ENCODE measurements around the gene AGPAT3. TPM values are rescaled to one million over a fixed set of nuclear protein-coding genes. Genes with fewer than 3 reads are reported as not detected.

Gene AGPAT3
- total RNA-seq, 1 experiment from 2014 or later = 14.7 TPM

DNA sequence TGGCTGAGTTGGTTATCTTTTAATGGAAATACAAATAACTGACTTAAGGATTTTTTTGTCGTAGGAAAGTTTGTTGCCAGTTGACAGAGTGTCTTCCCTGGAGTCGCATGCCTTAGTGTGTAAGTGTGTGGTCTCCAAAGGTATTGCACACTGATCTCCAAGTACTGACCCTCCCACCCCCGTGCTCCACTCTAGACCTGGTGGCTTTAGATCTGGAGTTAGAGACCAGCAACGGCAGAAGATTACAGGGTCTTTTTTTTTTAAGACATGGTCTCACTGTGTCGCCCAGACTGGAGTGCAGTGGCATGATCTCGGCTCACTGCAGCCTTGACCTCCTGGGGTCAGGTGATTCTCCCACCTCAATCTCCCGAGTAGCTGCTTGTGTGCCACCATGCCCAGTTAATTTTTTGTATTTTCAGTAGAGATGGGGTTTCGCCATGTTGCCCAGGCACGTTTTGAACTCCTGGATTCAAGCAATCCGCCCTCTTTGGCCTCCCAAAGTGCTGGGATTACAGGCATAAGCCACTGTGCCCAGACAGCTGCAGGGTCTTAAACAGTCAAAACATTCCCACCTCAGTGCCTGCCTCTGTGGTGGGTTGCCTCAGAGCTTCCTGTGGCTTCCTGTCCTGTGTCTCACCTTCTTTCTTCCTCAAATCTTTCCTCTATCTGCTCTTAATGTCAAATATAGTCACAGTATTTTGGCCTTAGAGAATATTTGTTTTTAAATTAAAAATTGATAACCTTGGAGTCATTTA, 154.0 kb downstream of the AGPAT3 start:
- DNase-seq (ENCODE audit: low spot score) = no peak
- in situ Hi-C loops (cut with HindIII; ENCODE audit: low sequenced_read_pairs) = no loop called here

DNA sequence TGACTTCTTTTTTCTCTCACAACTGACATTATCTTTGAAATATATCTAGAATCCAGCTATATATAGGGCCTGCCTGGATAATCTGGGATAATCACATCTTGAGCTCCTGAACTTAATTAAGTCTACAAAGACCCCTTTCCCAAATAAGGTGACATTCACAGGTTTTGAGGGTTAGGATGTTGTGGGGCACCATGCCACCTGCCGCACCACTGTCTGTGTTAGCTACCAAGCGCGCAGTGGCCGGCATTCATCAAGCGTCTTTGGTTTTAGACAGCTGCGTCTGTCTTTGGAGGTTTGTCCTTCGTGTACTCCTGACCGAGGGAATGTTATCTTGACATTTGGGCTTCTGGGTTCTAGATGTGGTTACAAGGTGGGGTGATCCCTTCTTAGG, 154.5 kb downstream of the AGPAT3 start:
- in situ Hi-C loops (cut with HindIII; ENCODE audit: low sequenced_read_pairs) = no loop called here
- no peak for DNase-seq (ENCODE audit: low spot score)

GRCh38 chr21:44020551-44020950, 155.5 kb downstream of the AGPAT3 start:
- in situ Hi-C loops (cut with HindIII; ENCODE audit: low sequenced_read_pairs) = no loop called here
- DNase-seq (ENCODE audit: low spot score) = no peak

DNA sequence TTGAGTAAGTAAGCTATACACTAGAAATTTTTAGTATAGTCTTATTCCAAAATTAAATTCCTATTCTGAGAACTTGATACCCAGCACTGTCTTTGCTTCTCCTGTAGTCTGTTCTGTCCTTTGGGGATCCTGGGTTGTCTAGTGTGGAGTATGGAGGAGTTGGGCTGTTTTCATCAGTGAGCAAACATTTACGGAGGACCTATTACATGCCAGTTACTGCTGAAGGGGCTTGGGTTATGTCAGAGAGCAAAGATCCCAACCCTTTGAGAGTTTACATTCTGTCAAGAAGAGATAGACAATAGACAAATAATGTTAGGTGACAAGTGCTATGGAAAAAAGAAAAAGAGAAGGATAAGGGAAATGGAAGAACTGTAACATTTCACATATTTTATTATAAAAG, 156.0 kb downstream of the AGPAT3 start:
- no peak for DNase-seq (ENCODE audit: low spot score)
- in situ Hi-C loops (cut with HindIII; ENCODE audit: low sequenced_read_pairs) = no loop called here

- no peak for DNase-seq (ENCODE audit: low spot score)
- in situ Hi-C loops (cut with HindIII; ENCODE audit: low sequenced_read_pairs) = no loop called here
These were observed 159.2 kb downstream of the AGPAT3 start for GRCh38 chr21:44024257-44024656.

- in situ Hi-C loops (cut with HindIII; ENCODE audit: low sequenced_read_pairs) = no loop called here
These were observed 159.9 kb downstream of the AGPAT3 start for GRCh38 chr21:44024887-44025353.

GRCh38 chr21:44027607-44028286, 162.7 kb downstream of the AGPAT3 start:
- in situ Hi-C loops (cut with HindIII; ENCODE audit: low sequenced_read_pairs) = no loop called here
- DNase-seq (ENCODE audit: low spot score) = no peak

More at GRCh38 chr21:44024887-44025353, 159.9 kb downstream of the AGPAT3 start:
- no peak for DNase-seq (ENCODE audit: low spot score)

DNA sequence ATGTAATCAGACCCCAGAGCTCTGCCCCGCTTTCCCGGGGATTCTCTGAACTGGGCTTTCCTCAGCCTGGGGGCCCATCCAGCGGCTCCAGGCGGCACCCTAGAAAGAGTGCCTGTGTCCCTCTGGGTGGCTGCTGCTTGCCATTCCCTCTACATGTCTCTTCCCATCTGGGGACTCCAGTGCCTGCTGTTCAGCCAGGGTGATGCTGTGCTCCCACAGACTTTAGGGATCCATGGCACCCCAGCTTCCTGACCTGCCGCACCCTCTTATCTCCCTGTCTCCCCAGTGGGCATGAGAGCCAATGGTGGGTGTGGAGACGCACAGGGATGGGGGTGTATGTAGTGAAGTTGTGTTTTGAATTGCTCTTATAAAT, 163.2 kb downstream of the AGPAT3 start:
- in situ Hi-C loops (cut with HindIII; ENCODE audit: low sequenced_read_pairs) = no loop called here
- no peak for DNase-seq (ENCODE audit: low spot score)

DNA sequence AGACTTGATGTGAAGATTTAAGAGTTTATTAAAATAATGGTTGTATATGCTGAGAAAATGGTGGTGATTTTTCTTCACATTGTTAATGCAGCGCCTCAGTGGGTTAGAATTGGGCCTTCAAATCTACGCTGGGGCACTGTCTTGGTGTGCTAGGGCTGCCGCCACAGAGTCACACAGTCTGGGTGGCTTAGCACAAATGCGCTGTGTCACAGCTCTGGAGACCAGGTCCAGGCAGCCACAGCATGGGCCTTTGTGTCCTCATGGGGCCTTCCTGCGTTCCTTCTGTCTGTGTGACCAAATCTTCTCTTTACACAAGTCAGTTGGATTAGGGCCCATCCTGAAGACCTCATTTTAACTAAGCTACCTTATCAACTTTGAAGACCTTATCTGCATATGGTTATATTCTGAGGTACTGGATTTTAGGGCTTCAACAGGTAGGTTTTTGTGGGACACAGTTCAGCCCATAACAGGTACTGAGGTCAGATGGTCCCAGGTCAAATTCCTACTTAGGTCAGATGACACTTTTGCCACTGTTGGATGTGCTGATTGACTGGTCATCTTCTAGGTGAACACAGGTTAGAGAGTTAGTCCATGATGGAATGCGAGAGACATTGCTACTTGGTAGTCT, 164.6 kb downstream of the AGPAT3 start:
- in situ Hi-C loops (cut with HindIII; ENCODE audit: low sequenced_read_pairs) = no loop called here
- DNase-seq (ENCODE audit: low spot score) = no peak

DNA sequence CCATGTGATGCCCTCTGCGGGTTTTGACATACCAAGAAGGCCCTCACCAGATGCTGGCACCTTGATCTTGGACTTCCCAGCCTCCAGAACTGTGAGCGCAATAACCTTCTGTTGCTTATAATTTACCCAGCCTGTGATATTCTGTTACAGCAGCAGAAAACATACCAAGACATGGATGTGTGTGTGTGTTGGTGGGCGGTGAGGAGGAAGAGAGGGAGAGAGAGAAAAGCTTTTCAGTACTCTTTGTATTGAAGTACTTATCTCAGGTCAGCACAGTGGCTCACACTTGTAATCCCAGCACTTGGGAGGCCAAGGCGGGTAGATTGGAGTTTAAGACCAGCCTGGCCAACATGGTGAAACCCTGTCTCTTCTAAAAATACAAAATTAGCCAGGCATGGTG, 170.2 kb downstream of the AGPAT3 start:
- DNase-seq (ENCODE audit: low spot score) = no peak
- in situ Hi-C loops (cut with HindIII; ENCODE audit: low sequenced_read_pairs) = no loop called here

Other genes with a start within 250 kb of the AGPAT3 start
- gene HSF2BP, start 205.7 kb upstream of the AGPAT3 start, total RNA-seq (2014; rRNA removed; shearing (Covaris generic)) = 5.3 and 9.1 TPM in 2 replicates
- 34.0 and 40.5 TPM in 2 replicates for gene RRP1B, start 205.7 kb upstream of the AGPAT3 start, total RNA-seq (2014; rRNA removed; shearing (Covaris generic))
- gene PDXK, start 146.1 kb upstream of the AGPAT3 start, total RNA-seq (2014; rRNA removed; shearing (Covaris generic)) = 58.6 and 88.2 TPM in 2 replicates
- gene CSTB, start 88.9 kb upstream of the AGPAT3 start, total RNA-seq (2014; rRNA removed; shearing (Covaris generic)) = 8.9 and 10.0 TPM in 2 replicates
- 38.6 and 51.2 TPM in 2 replicates for gene RRP1, start 75.6 kb upstream of the AGPAT3 start, total RNA-seq (2014; rRNA removed; shearing (Covaris generic))
- gene TRAPPC10, start 147.1 kb downstream of the AGPAT3 start, total RNA-seq (2014; rRNA removed; shearing (Covaris generic)) = 11.1 and 15.4 TPM in 2 replicates
- gene PWP2, start 242.2 kb downstream of the AGPAT3 start, total RNA-seq (2014; rRNA removed; shearing (Covaris generic)) = 34.0 and 34.3 TPM in 2 replicates

Data from G401 (cell line).